AG04449 (cell line): ENCODE measurements around the gene RSF1.

Source experiments
- CTCF ChIA-PET: fragments of 350-600 bp; formaldehyde crosslinking; extraction: SDS; loops from one replicate; lab custom pipeline; 2021; ENCODE audit warnings: antibody characterized with exemption; lab: Yijun Ruan, JAX
- POLR2A ChIA-PET: fragments of 400-600, 350-600 bp; formaldehyde crosslinking; extraction: SDS; loops from one replicate; lab custom pipeline; 2020; ENCODE audit warnings: antibody characterized with exemption, inconsistent platforms; lab: Yijun Ruan, JAX
- DNase-seq: peaks from one replicate; pipeline ENCODE4 v3.0.0-alpha.2; 2010; ENCODE audit warnings: low read depth, low spot score
- H3K4me3 ChIP-seq: 2 replicates; pipeline ENCODE4 v1.5.1; 2011; ENCODE audit warnings: low read depth, mild to moderate bottlenecking, control low read depth, low read length
- CTCF ChIP-seq: IDR thresholded peaks from one replicate; pipeline ENCODE4 v1.5.1; 2011; ENCODE audit warnings: mild to moderate bottlenecking, moderate library complexity, low read length, control low read depth, inconsistent platforms; ENCODE audit not compliant: insufficient read depth; ENCODE audit errors: missing control alignments

Gene RSF1

GRCh38 chr11:77672264-77672663 lies 148.3 kb downstream of the RSF1 start:
- POLR2A ChIA-PET = no interaction called here
- CTCF ChIA-PET = interaction anchor here (1.0 kb wide), 1 partner anchor 12 kb away, joined by 3 read pairs; no protein-coding TSS in a partner anchor
- H3K4me3 ChIP-seq = no peak overlapping the region
- TF ChIP-seq CTCF = no peak
- peak; percentile 89 for DNase-seq

GRCh38 chr11:77669848-77670511 lies 150.5 kb downstream of the RSF1 start:
- no peak overlapping the region for H3K4me3 ChIP-seq
- POLR2A ChIA-PET = no interaction called here
- no peak for DNase-seq
- TF ChIP-seq CTCF = no peak
- CTCF ChIA-PET = no interaction called here

- no peak for DNase-seq
- ChIA-PET CTCF (no interaction called here), POLR2A (no interaction called here)
- H3K4me3 ChIP-seq = no peak overlapping the region
- no peak for TF ChIP-seq CTCF
Measured at GRCh38 chr11:77668760-77669159, 151.8 kb downstream of the RSF1 start.

- no peak for TF ChIP-seq CTCF
- POLR2A ChIA-PET = no interaction called here
- CTCF ChIA-PET = interaction anchor here (1.3 kb wide), 1 partner anchor 380 kb away, joined by 5 read pairs; no protein-coding TSS in a partner anchor
- no peak overlapping the region for H3K4me3 ChIP-seq
- no peak for DNase-seq
Measured at GRCh38 chr11:77665240-77665965, 155.1 kb downstream of the RSF1 start.

- no peak for DNase-seq
- ChIA-PET POLR2A (no interaction called here), CTCF (no interaction called here)
- TF ChIP-seq CTCF = no peak
- H3K4me3 ChIP-seq = no peak overlapping the region
Measured at GRCh38 chr11:77661670-77662069, 158.9 kb downstream of the RSF1 start.

GRCh38 chr11:77660947-77661346 lies 159.6 kb downstream of the RSF1 start:
- CTCF ChIA-PET = interaction anchor here (1.5 kb wide), 1 partner anchor 12 kb away, joined by 5 read pairs; no protein-coding TSS in a partner anchor
- H3K4me3 ChIP-seq = no peak overlapping the region
- no peak for DNase-seq

More at GRCh38 chr11:77660947-77661346, 159.6 kb downstream of the RSF1 start:
- POLR2A ChIA-PET = no interaction called here
- TF ChIP-seq CTCF = no peak
